HEK293 (cell line): Measurements from ENCODE around the gene MYLK4.

Experiments
- CTCF ChIA-PET: fragments of 350-600 bp; formaldehyde crosslinking; extraction: SDS; loops from one replicate; lab custom pipeline; 2021; ENCODE audit warnings: antibody characterized with exemption; lab: Yijun Ruan, JAX
- POLR2A ChIA-PET: fragments of 300-600 bp; formaldehyde crosslinking; extraction: SDS; loops from one replicate; lab custom pipeline; 2020; ENCODE audit warnings: antibody characterized with exemption, inconsistent platforms; lab: Yijun Ruan, JAX
- H3K27ac ChIP-seq: fragments of 200-500 bp; sonication (Bioruptor generic); 2 replicates; pipeline ENCODE4 v1.5.1; 2014; ENCODE audit warnings: low read depth, low read length, control low read depth, inconsistent platforms; ENCODE audit errors: extremely low read depth
- H3K36me3 ChIP-seq, 2 experiments: fragments of 200-500 bp in 1 of 2; sonication (Bioruptor generic) in 1 of 2; 1 replicate in 1 of 2; 2 replicates in 1 of 2; pipeline ENCODE4 v1.5.1; 2014 to 2017; ENCODE audit warnings: inconsistent platforms in 2 of 2, low read length in 2 of 2; ENCODE audit not compliant: control insufficient read depth in 2 of 2, insufficient read depth in 1 of 2
- H3K4me1 ChIP-seq: fragments of 200-500 bp; sonication (Bioruptor generic); 2 replicates; pipeline ENCODE4 v1.5.1; 2014; ENCODE audit warnings: mild to moderate bottlenecking, low read length, inconsistent platforms; ENCODE audit not compliant: control insufficient read depth, insufficient read depth
- H3K4me3 ChIP-seq: 2 replicates; pipeline ENCODE4 v1.5.1; 2011; ENCODE audit warnings: low read depth, mild to moderate bottlenecking, control low read depth, low read length, moderate library complexity
- H3K9me3 ChIP-seq: fragments of 200-500 bp; sonication (Bioruptor generic); 2 replicates; pipeline ENCODE4 v1.5.1; 2014; ENCODE audit warnings: low read depth, low read length, inconsistent platforms; ENCODE audit not compliant: control insufficient read depth, insufficient read depth
- EGR2 ChIP-seq: fragments of 450-650 bp; formaldehyde crosslinking; IDR thresholded peaks from 2 replicates; pipeline ENCODE4 v1.5.1; 2016; ENCODE audit warnings: low read depth, missing biosample characterization, missing genetic modification characterization
- HOXC10 ChIP-seq: sonication (generic); formaldehyde crosslinking; IDR thresholded peaks from 2 replicates; pipeline ENCODE4 v1.8.1; 2023; ENCODE audit warnings: mild to moderate bottlenecking, missing genetic modification reagents
- KLF8 ChIP-seq: fragments of 450-650 bp; formaldehyde crosslinking; IDR thresholded peaks from 2 replicates; pipeline ENCODE4 v1.5.1; 2016; ENCODE audit warnings: missing biosample characterization, missing genetic modification characterization
- MYNN ChIP-seq: fragments of 450-650 bp; formaldehyde crosslinking; IDR thresholded peaks from 2 replicates; pipeline ENCODE4 v1.5.1; 2016; ENCODE audit warnings: missing biosample characterization, missing genetic modification characterization, borderline replicate concordance
- YY1 ChIP-seq: fragments of 450-650 bp; formaldehyde crosslinking; IDR thresholded peaks from 2 replicates; pipeline ENCODE4 v1.5.1; 2018; ENCODE audit warnings: missing biosample characterization, missing genetic modification characterization
- ZNF10 ChIP-seq: fragments of 450-650 bp; formaldehyde crosslinking; IDR thresholded peaks from 2 replicates; pipeline ENCODE4 v1.5.1; 2017; ENCODE audit warnings: missing biosample characterization, missing genetic modification characterization
- ZNF112 ChIP-seq: fragments of 450-650 bp; formaldehyde crosslinking; IDR thresholded peaks from 2 replicates; pipeline ENCODE4 v1.5.0; 2017; ENCODE audit warnings: missing biosample characterization, missing genetic modification characterization
- ZNF155 ChIP-seq: fragments of 450-650 bp; formaldehyde crosslinking; IDR thresholded peaks from 2 replicates; pipeline ENCODE4 v1.5.1; 2016; ENCODE audit warnings: missing biosample characterization, missing genetic modification characterization
- ZNF174 ChIP-seq: fragments of 450-650 bp; formaldehyde crosslinking; IDR thresholded peaks from 2 replicates; pipeline ENCODE4 v1.5.0; 2017; ENCODE audit warnings: missing biosample characterization, mild to moderate bottlenecking, missing genetic modification characterization
- ZNF175 ChIP-seq: fragments of 450-650 bp; formaldehyde crosslinking; IDR thresholded peaks from 2 replicates; pipeline ENCODE4 v1.5.1; 2016; ENCODE audit warnings: missing biosample characterization, missing genetic modification characterization
- ZNF214 ChIP-seq: fragments of 450-650 bp; formaldehyde crosslinking; IDR thresholded peaks from 2 replicates; pipeline ENCODE4 v1.5.1; 2017; ENCODE audit warnings: missing biosample characterization, mild to moderate bottlenecking, missing genetic modification characterization, borderline replicate concordance
- ZNF239 ChIP-seq: fragments of 450-650 bp; formaldehyde crosslinking; IDR thresholded peaks from 2 replicates; pipeline ENCODE4 v1.5.1; 2016; ENCODE audit warnings: missing biosample characterization, missing genetic modification characterization
- ZNF311 ChIP-seq: fragments of 450-650 bp; formaldehyde crosslinking; IDR thresholded peaks from 2 replicates; pipeline ENCODE4 v1.5.1; 2017; ENCODE audit warnings: missing biosample characterization, missing genetic modification characterization, borderline replicate concordance
- ZNF335 ChIP-seq: fragments of 450-650 bp; formaldehyde crosslinking; conservative IDR thresholded peaks from 2 replicates; pipeline ENCODE4 v1.5.1; 2016; ENCODE audit warnings: missing biosample characterization, missing genetic modification characterization
- ZNF514 ChIP-seq: fragments of 450-650 bp; formaldehyde crosslinking; IDR thresholded peaks from 2 replicates; pipeline ENCODE4 v1.5.1; 2016; ENCODE audit warnings: missing biosample characterization, missing genetic modification characterization
- ZNF530 ChIP-seq: fragments of 450-650 bp; formaldehyde crosslinking; IDR thresholded peaks from 2 replicates; pipeline ENCODE4 v1.5.1; 2016; ENCODE audit warnings: low read depth, missing biosample characterization, missing genetic modification characterization
- ZNF558 ChIP-seq: fragments of 450-650 bp; formaldehyde crosslinking; IDR thresholded peaks from 2 replicates; pipeline ENCODE4 v1.5.1; 2016; ENCODE audit warnings: missing biosample characterization, missing genetic modification characterization
- ZNF707 ChIP-seq: fragments of 450-650 bp; formaldehyde crosslinking; IDR thresholded peaks from 2 replicates; pipeline ENCODE4 v1.5.1; 2016; ENCODE audit warnings: missing biosample characterization, missing genetic modification characterization
- ZNF777 ChIP-seq: fragments of 450-650 bp; formaldehyde crosslinking; IDR thresholded peaks from 2 replicates; pipeline ENCODE4 v1.5.1; 2017; ENCODE audit warnings: missing biosample characterization, missing genetic modification characterization, borderline replicate concordance
- ZNF792 ChIP-seq: fragments of 450-650 bp; formaldehyde crosslinking; IDR thresholded peaks from 2 replicates; pipeline ENCODE4 v1.5.1; 2016; ENCODE audit warnings: missing biosample characterization, missing genetic modification characterization
- ZSCAN23 ChIP-seq: fragments of 450-650 bp; formaldehyde crosslinking; IDR thresholded peaks from 2 replicates; pipeline ENCODE4 v1.5.1; 2016; ENCODE audit warnings: missing biosample characterization, missing genetic modification characterization
- TF ChIP-seq, protein P1 (sequence below): fragments of 450-650 bp; formaldehyde crosslinking; IDR thresholded peaks from 2 replicates; pipeline ENCODE4 v1.5.1; 2016; ENCODE audit warnings: missing biosample characterization, missing genetic modification characterization
- TF ChIP-seq, protein P2 (sequence below): fragments of 450-650 bp; formaldehyde crosslinking; IDR thresholded peaks from 2 replicates; pipeline ENCODE4 v1.5.1; 2016; ENCODE audit warnings: missing biosample characterization, missing genetic modification characterization
- TF ChIP-seq, protein P3 (sequence below): sonication (generic); formaldehyde crosslinking; IDR thresholded peaks from 2 replicates; pipeline ENCODE4 v1.8.1; 2022; ENCODE audit warnings: mild to moderate bottlenecking, moderate library complexity, missing genetic modification reagents
- TF ChIP-seq, protein P4 (sequence below): fragments of 450-650 bp; formaldehyde crosslinking; IDR thresholded peaks from 2 replicates; pipeline ENCODE4 v1.5.1; 2017; ENCODE audit warnings: missing biosample characterization, missing genetic modification characterization

MYLK4 gene

DNA sequence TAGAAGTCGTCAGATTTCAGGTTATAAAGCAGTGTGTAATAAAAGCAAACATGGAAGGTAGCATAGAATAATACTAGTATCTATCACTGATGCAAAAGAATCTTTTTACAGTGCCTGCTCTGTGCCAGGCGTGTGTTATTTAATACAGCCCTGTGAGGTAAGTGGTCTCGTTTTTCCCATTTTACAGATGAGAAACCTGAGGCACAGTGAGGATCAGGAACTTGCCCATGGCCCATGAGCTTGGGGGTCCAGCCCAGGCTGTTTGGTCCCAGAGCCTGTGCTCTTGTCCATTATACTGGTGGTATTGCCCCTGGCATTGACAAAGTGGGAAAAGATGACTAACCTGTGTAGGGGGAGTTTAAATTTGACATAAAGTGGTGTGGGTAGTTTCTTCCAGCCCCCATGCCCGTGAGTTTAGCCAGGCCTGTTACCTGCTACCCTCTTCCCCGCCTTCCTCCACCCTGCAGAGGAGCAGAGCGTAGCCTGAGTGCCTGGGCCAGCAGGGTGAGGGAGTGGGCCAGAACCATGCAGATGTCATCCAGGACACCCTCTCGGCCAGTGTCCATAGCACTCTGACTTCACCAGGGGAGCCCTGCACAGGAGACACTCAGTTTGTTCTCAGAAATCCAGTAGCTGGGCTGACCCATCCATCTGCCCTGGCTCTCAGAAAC, 31.1 kb upstream of the MYLK4 start:
- CTCF ChIA-PET = interaction anchor here (1.4 to 2.9 kb wide), 4 partner anchors 9 to 44 kb away, joined by 3 to 18 read pairs (median 12); no protein-coding TSS in a partner anchor
- POLR2A ChIA-PET = interaction anchor here (0.6 kb wide), 1 partner anchor 76 kb away, joined by 4 read pairs; no protein-coding TSS in a partner anchor
- TF ChIP-seq ZNF174 (tag by site-specific recombination) = no peak
- TF ChIP-seq YY1 (tag by site-specific recombination) = no peak
- no peak for TF ChIP-seq ZNF558 (tag by site-specific recombination)
- TF ChIP-seq HOXC10 (CRISPR knock-in tag) = no peak
- TF ChIP-seq EGR2 (tag by site-specific recombination) = peak; percentile 44; the same call in 1 of the 2 replicates
- TF ChIP-seq, protein P1, sequence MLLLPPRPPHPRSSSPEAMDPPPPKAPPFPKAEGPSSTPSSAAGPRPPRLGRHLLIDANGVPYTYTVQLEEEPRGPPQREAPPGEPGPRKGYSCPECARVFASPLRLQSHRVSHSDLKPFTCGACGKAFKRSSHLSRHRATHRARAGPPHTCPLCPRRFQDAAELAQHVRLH (tag by site-specific recombination) = no peak
- no peaks in the 10 kb centered on the region for H3K9me3 ChIP-seq
- H3K4me1 ChIP-seq = 0 out of 2 replicates have a peak, but pooled peaks cover 2% of the 10 kb centered on the region
- H3K4me3 ChIP-seq = no peak overlapping the region
- peaks cover 0 to 88% of the 10 kb centered on the region in 2 experiments; a peak in 2 of 3 replicates for H3K36me3 ChIP-seq
- H3K27ac ChIP-seq = no peak overlapping the region

DNA sequence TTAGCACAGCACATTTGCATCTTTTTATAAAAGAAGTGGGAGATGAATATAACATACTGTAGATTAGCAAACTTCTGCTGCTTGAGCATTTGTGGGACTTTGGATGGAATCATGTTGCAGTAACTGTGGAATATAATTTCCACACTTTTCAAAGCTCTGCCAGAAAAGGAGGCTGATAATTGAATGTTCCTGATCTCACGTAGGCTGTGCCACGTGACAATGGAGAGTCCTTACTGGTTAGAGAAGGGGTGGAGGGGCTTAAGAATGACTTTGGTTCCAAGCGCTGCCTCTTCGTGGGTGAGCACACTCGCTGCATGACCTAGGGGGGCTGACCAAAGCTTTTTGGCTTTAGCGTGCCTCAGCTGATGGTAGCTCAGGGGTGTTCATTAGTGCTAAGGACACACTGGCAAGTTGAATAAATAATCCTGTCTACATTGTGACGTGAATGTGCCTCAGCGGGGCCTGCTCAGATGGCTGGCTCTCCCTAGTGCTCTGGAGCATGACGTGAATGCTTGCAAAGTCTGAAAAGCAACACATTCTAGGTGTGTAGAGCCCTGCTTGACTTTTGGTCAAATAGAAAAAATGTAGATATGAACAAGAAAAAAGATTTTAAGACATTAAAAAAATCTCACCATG, 29.5 kb upstream of the MYLK4 start:
- Histone ChIP-seq H3K27ac (no peak overlapping the region), H3K4me3 (no peak overlapping the region), H3K9me3 (no peaks in the 10 kb centered on the region), H3K4me1 (0 out of 2 replicates have a peak, but pooled peaks cover 2% of the 10 kb centered on the region), H3K36me3 (peaks cover 4 to 85% of the 10 kb centered on the region in 2 experiments; a peak in 2 of 3 replicates)
- TF ChIP-seq ZNF707 (no peak), ZNF311 (tag by site-specific recombination) (no peak), ZNF792 (tag by site-specific recombination) (no peak), ZNF335 (no peak), ZNF214 (tag by site-specific recombination) (no peak), ZNF530 (no peak), MYNN (tag by site-specific recombination) (no peak)
- TF ChIP-seq, protein P2, sequence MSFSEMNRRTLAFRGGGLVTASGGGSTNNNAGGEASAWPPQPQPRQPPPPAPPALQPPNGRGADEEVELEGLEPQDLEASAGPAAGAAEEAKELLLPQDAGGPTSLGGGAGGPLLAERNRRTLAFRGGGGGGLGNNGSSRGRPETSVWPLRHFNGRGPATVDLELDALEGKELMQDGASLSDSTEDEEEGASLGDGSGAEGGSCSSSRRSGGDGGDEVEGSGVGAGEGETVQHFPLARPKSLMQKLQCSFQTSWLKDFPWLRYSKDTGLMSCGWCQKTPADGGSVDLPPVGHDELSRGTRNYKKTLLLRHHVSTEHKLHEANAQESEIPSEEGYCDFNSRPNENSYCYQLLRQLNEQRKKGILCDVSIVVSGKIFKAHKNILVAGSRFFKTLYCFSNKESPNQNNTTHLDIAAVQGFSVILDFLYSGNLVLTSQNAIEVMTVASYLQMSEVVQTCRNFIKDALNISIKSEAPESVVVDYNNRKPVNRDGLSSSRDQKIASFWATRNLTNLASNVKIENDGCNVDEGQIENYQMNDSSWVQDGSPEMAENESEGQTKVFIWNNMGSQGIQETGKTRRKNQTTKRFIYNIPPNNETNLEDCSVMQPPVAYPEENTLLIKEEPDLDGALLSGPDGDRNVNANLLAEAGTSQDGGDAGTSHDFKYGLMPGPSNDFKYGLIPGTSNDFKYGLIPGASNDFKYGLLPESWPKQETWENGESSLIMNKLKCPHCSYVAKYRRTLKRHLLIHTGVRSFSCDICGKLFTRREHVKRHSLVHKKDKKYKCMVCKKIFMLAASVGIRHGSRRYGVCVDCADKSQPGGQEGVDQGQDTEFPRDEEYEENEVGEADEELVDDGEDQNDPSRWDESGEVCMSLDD = no peak
- ChIA-PET CTCF (interaction anchor here (1.0 to 3.1 kb wide), 6 partner anchors 11 to 70 kb away, joined by 3 to 21 read pairs (median 6); no protein-coding TSS in a partner anchor), POLR2A (no interaction called here)

DNA sequence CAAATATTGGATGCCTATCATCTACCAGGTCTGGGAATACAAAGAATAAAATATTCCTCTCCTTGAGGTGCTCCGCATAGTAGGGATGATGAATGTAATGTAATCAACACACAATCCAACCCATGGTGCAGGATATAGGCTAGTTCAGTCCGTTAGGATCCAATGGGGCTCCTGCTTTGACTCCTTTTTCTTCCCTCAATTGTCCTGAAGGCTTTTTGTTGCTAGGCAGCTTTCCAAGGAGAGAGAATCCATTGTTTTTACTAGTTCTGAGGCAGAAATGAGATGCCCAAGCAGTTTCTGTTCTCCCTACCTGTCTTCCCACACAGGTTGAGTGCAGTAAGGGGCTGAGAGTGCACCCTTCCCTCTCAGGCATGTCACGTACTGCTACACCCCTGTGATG, 26.5 kb upstream of the MYLK4 start:
- H3K9me3 ChIP-seq = no peaks in the 10 kb centered on the region
- ChIA-PET CTCF (interaction anchor here (0.6 to 3.1 kb wide), 6 partner anchors 10 to 63 kb away, joined by 3 to 21 read pairs (median 4); partner anchors contain the start of gene MYLK4), POLR2A (no interaction called here)
- H3K27ac ChIP-seq = no peak overlapping the region
- H3K4me3 ChIP-seq = no peak overlapping the region
- 0 out of 2 replicates have a peak, but pooled peaks cover 2% of the 10 kb centered on the region for H3K4me1 ChIP-seq
- H3K36me3 ChIP-seq = peaks cover 4 to 89% of the 10 kb centered on the region in 2 experiments; a peak in 2 of 3 replicates
- TF ChIP-seq ZNF112 (tag by site-specific recombination) (no peak), ZNF155 (tag by site-specific recombination) (no peak), KLF8 (no peak), ZNF514 (tag by site-specific recombination) (no peak), ZNF239 (tag by site-specific recombination) (no peak), ZNF10 (no peak), ZNF175 (tag by site-specific recombination) (no peak), ZSCAN23 (no peak), ZNF777 (tag by site-specific recombination) (no peak)
- TF ChIP-seq, protein P3, sequence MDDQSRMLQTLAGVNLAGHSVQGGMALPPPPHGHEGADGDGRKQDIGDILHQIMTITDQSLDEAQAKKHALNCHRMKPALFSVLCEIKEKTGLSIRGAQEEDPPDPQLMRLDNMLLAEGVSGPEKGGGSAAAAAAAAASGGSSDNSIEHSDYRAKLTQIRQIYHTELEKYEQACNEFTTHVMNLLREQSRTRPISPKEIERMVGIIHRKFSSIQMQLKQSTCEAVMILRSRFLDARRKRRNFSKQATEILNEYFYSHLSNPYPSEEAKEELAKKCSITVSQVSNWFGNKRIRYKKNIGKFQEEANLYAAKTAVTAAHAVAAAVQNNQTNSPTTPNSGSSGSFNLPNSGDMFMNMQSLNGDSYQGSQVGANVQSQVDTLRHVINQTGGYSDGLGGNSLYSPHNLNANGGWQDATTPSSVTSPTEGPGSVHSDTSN = no peak
- TF ChIP-seq, protein P4, sequence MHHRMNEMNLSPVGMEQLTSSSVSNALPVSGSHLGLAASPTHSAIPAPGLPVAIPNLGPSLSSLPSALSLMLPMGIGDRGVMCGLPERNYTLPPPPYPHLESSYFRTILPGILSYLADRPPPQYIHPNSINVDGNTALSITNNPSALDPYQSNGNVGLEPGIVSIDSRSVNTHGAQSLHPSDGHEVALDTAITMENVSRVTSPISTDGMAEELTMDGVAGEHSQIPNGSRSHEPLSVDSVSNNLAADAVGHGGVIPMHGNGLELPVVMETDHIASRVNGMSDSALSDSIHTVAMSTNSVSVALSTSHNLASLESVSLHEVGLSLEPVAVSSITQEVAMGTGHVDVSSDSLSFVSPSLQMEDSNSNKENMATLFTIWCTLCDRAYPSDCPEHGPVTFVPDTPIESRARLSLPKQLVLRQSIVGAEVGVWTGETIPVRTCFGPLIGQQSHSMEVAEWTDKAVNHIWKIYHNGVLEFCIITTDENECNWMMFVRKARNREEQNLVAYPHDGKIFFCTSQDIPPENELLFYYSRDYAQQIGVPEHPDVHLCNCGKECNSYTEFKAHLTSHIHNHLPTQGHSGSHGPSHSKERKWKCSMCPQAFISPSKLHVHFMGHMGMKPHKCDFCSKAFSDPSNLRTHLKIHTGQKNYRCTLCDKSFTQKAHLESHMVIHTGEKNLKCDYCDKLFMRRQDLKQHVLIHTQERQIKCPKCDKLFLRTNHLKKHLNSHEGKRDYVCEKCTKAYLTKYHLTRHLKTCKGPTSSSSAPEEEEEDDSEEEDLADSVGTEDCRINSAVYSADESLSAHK (tag by site-specific recombination) = no peak
